MV-4-11 (cell line): ENCODE measurements around the gene WDR64.

Experiments used
- DNase-seq: peaks from one replicate; lab custom pipeline; 2025; lab: John Stamatoyannopoulos, UW

Gene WDR64

GRCh38 chr1:241838897-241839296, 186.8 kb downstream of the WDR64 start:
- DNase-seq = peak; percentile 52

DNA sequence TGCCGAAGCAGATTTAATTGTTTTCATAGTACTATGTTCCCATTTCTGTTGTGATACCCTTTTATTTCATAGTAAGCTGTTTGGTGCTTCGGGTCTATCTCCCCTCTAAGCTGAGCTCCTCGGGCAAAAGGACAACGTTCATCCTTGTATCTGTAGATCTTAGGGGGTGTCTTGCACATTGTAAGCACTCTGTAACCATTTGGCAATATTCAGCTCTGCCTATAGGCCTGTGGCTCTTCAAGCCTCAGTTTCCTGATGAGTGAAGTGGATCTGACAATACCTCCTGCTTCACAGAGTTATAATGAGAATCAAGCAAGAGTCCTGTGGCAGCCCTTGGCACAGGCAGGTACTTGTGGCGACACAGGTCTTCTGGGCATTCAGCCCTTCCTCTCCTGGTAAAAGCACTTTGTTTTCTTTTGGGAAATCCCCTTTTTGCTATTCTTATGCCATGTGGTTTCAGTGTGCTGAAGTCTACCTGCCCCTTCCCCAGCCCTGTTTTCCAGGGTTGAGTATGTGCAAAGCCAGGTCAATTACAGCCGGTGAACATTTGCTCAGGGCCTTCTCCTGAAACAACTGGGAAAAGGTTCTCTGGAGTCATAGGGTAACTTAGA, 187.4 kb downstream of the WDR64 start:
- no peak for DNase-seq

GRCh38 chr1:241840164-241840563, 188.1 kb downstream of the WDR64 start:
- DNase-seq = no peak

- DNase-seq = no peak
Observed at GRCh38 chr1:241841691-241842090, 189.6 kb downstream of the WDR64 start.

GRCh38 chr1:241842565-241842964, 190.5 kb downstream of the WDR64 start:
- no peak for DNase-seq

DNA sequence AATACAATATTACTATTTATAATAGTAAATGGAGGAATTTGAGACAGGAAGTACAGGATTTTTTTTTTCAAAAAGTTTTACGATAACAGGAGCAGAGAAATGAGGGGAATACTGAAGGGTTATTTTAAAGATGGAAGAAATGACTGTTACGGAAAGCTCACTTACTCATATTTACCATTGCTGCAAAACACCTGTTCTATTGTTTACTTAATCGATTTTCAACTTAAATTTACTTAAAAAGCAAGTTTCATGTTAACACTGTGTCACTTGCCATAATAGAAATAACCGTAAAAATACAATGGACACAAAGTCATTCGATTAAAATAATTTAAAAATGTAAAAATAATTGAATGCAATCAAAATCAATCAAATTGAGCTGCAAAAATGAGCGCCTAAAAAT, 192.5 kb downstream of the WDR64 start:
- no peak for DNase-seq

- DNase-seq = no peak
Observed at GRCh38 chr1:241846375-241846774, 194.3 kb downstream of the WDR64 start.

GRCh38 chr1:241846862-241847539, 194.9 kb downstream of the WDR64 start:
- DNase-seq = no peak

- DNase-seq = no peak
Observed at GRCh38 chr1:241847540-241847795, 195.4 kb downstream of the WDR64 start.

GRCh38 chr1:241847796-241848685, 196.0 kb downstream of the WDR64 start, which contains the start of gene EXO1:
EXO1 (plus strand) TSS chr1:241848204; CDS start chr1:241850426, 2,222 bp downstream.
- peak; percentile 94 for DNase-seq

GRCh38 chr1:241848686-241849344, 196.7 kb downstream of the WDR64 start:
- DNase-seq = no peak

DNA sequence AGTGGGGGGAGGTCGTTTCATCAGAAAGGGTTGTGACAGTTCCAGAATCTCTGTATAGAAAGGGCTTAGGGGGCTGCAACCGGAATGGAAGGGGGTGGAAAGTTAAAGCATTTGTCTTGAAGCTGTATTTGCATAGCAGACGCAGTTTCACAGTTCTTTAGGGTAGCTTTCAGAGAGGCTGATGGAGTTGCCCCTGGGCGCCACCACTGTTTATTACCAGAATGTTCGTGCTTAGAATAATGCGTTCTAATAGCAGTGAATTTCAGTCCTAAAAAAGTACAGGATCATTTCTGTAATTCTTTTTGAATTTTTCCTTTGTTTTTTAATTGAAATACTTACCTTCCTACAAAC, 197.2 kb downstream of the WDR64 start:
- no peak for DNase-seq
